ENCODE data around the gene PARP2.
"Not testable (repeated sequence)": the region's sequence is repeated elsewhere in the genome, so short reads cannot be mapped to it uniquely, and the experiment has no call there.

Gene PARP2

GRCh38 chr14:20346713-20347112 lies 3.3 kb downstream of the PARP2 start:
- DNase-seq, result no peak

GRCh38 chr14:20347747-20348146 lies 4.3 kb downstream of the PARP2 start:
- no peak for DNase-seq

- no peak for DNase-seq
These were observed 6.8 kb downstream of the PARP2 start for GRCh38 chr14:20350282-20350681.

- DNase-seq, result no peak
These were observed 7.4 kb downstream of the PARP2 start for GRCh38 chr14:20350860-20351259.

- DNase-seq, result no peak
These were observed 13.0 kb downstream of the PARP2 start for GRCh38 chr14:20356422-20356821.

- DNase-seq, result not testable (repeated sequence)
These were observed 15.0 kb downstream of the PARP2 start for GRCh38 chr14:20358474-20358873.

GRCh38 chr14:20365928-20366327 lies 22.5 kb downstream of the PARP2 start:
- DNase-seq, result no peak

- no peak for DNase-seq
These were observed 29.4 kb downstream of the PARP2 start for GRCh38 chr14:20372796-20373195.

GRCh38 chr14:20375471-20375870 lies 32.0 kb downstream of the PARP2 start:
- DNase-seq, result no peak

- DNase-seq, result no peak
These were observed 32.7 kb downstream of the PARP2 start for GRCh38 chr14:20376071-20376588.

GRCh38 chr14:20377171-20377570 lies 33.7 kb downstream of the PARP2 start:
- no peak for DNase-seq

- no peak for DNase-seq
These were observed 36.3 kb downstream of the PARP2 start for GRCh38 chr14:20379743-20380142.

GRCh38 chr14:20380681-20381080 lies 37.2 kb downstream of the PARP2 start:
- DNase-seq, result no peak

GRCh38 chr14:20381341-20381740 lies 37.9 kb downstream of the PARP2 start:
- no peak for DNase-seq

- DNase-seq, result no peak
These were observed 39.1 kb downstream of the PARP2 start for GRCh38 chr14:20382526-20382925.

- DNase-seq, result no peak
These were observed 39.6 kb downstream of the PARP2 start for GRCh38 chr14:20383032-20383431.

- DNase-seq, result no peak
These were observed 40.2 kb downstream of the PARP2 start for GRCh38 chr14:20383636-20384035.

- DNase-seq, result no peak
These were observed 40.9 kb downstream of the PARP2 start for GRCh38 chr14:20384321-20384720.

- no peak for DNase-seq
These were observed 41.5 kb downstream of the PARP2 start for GRCh38 chr14:20384886-20385285.

GRCh38 chr14:20386276-20386855 lies 42.9 kb downstream of the PARP2 start:
- no peak for DNase-seq

- DNase-seq, result no peak
These were observed 44.1 kb downstream of the PARP2 start for GRCh38 chr14:20387576-20387975.

- DNase-seq, result no peak
These were observed 44.7 kb downstream of the PARP2 start for GRCh38 chr14:20388159-20388558.

- no peak for DNase-seq
These were observed 48.1 kb downstream of the PARP2 start for GRCh38 chr14:20391505-20391904.

- no peak for DNase-seq
These were observed 54.1 kb downstream of the PARP2 start for GRCh38 chr14:20397511-20397910.

GRCh38 chr14:20400589-20400964 lies 57.1 kb downstream of the PARP2 start:
- DNase-seq, result no peak

Measured in central memory CD4-positive, alpha-beta T cell (primary cell).